HG02981 (cell line): ENCODE data around the gene RNF111.
"Not testable (repeated sequence)": the region's sequence is repeated elsewhere in the genome, so short reads cannot be mapped to it uniquely, and the experiment has no call there.

Experiments used
- ATAC-seq: cut with Tn5 transposase; IDR thresholded peaks from one replicate; pipeline ENCODE4 v1.9.1; 2021; ENCODE audit warnings: mild to moderate bottlenecking, moderate library complexity; ENCODE audit not compliant: unreplicated experiment

The RNF111 gene

GRCh38 chr15:59127255-59127654 lies 139.8 kb downstream of the RNF111 start:
- ATAC-seq: not testable (repeated sequence)

GRCh38 chr15:59131456-59131855 lies 144.0 kb downstream of the RNF111 start:
- no peak for ATAC-seq

DNA sequence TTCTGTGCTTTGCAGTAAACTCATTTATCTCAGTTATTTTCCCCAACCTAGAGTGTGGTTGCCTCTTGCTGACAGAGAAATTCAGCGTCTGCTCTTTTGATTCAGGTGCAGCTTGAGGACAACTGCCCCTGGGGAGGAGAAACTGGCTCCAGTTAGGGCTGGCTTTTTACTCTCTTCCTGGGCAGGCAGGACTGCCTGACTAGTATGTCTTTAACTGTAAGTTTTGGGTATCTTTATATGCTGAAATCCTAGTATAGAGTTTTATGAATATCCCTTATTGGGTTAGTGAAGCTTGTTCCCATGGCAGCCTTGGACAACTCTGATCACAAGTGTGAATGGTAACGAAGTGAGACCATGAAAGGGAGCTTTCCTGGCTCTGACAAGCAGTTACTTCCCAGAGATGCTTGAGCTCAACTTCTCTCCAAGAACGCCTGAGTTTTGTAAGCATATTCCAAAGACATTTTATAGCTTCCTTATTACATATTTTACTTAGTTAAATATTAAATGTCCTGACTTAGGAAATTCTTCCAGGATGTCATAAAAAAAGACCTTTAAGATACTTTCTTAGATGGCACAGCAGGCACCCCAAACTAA lies 144.6 kb downstream of the RNF111 start:
- no peak for ATAC-seq

DNA sequence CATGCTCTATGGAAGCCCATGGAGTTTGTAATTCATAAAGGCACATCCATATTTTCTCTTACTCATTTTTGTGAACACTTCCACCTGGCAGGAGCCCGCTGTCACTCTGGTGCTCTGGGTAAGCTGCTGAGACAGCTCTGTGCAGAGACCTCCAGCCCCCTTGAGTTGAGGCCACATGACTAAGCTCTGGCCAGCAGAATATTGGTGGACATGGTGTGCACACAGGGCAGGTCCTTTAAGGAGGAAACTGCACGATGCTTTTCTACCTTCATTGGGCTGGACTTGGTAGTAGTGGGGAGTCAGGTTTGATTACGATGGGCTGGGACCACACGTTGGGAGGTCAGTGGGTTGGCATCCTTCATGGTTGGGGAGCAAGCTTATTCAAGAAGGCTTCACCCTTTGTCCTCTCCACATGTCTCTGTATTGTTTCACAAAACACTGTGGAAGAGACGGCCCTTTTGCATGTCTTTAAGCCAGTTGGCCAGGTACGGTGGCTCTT lies 146.5 kb downstream of the RNF111 start:
- no peak for ATAC-seq

GRCh38 chr15:59137566-59137965 lies 150.1 kb downstream of the RNF111 start:
- no peak for ATAC-seq

GRCh38 chr15:59138243-59138642 lies 150.8 kb downstream of the RNF111 start:
- ATAC-seq: peak; percentile 52

DNA sequence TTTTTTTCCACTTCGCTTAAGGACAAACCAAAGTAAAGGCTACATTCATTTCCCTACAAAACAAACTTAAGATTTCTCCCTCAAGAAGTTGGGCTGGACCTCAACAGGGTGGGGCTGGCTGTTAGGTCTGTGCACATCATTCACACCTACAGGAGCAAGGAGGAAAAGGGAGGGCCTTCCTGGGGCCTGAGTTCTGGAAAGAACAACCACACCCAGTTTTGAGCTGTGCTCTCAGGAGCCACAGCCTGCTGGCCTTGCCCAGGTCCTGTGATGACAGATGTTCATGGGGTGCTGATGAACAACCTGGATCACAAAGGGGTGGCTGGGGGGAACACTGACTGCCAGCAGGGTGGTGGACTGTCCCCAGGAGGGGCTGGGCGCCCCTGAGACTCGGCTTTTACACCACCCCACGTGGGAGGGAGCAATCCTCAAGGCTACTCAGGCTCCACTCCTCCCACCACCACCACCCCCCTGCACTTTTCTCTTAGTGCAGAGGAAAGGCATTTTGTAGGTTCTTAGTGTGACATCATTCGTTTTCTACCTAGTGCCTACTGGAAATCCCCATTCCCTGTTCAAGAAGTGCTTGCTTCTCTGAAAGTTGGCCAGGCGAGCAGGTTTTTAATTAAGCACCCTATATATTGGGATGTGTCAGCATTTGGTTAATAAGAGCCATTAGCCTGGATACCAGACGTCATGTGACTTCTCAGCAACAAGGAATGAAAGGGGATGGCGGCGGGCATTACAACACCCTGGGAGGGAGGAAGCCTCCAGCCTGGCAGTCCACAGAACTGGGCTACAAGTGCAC lies 153.2 kb downstream of the RNF111 start:
- no peak for ATAC-seq

DNA sequence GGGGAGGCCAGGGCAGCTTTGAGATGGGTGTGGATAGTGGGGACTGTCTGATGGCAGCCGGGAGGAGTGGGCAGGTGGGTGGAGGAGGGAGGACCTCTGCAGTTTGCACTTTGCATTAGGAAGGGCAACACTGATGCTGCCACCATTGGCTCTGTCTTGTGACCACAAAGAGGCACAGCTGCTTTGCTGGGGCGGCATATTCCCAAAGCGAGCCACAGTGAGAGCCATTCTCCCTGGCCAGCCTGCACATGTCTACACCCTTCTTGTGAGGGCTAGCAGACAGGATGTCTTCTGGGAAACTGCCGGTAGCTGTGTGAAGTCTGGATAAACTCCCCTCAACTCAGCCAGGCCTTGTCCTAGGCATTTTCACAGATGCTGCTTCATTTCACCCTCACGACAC lies 155.8 kb downstream of the RNF111 start:
- ATAC-seq: no peak

DNA sequence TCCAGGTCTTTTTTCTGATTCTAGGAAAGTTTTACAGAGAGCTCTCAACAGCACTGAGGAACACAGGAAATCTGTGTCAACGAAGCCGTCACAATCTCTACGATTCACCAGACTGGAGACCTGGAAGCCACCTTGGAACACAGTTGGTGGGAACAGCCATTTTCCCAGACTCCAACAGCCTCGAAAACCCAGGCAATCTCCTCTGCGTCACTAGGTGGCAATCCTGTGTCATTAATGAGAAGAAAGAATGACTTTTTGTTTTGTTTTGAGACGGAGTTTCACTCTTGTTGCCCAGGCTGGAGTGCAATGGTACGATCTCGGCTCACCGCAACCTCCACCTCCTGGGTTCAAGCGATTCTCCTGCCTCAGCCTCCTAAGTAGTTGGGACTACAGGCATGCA lies 157.1 kb downstream of the RNF111 start:
- ATAC-seq: not testable (repeated sequence)
